K562 (cell line): ENCODE data around the gene ANO3.

Experiments used
- CTCF ChIP-seq, 3 experiments: IDR thresholded peaks in 2 of 3; conservative IDR thresholded peaks in 1 of 3; 2 replicates each; pipeline ENCODE4 v1.5.1; 2011 to 2012; ENCODE audit warnings: low read length in 3 of 3, mild to moderate bottlenecking in 3 of 3, control low read depth in 2 of 3, improper control_type of control experiment in 1 of 3, inconsistent platforms in 1 of 3, low read depth in 1 of 3, mixed read lengths in 1 of 3, moderate library complexity in 1 of 3; ENCODE audit not compliant: insufficient read depth in 2 of 3
- FOXP4 ChIP-seq: sonication (generic); formaldehyde crosslinking; IDR thresholded peaks from 2 replicates; pipeline ENCODE4 v1.8.0; 2022; ENCODE audit warnings: mild to moderate bottlenecking, missing genetic modification reagents, borderline replicate concordance
- MAFF ChIP-seq: IDR thresholded peaks from 2 replicates; pipeline ENCODE4 v1.6.1; 2012; ENCODE audit warnings: low read length, improper control_type of control experiment
- NFYB ChIP-seq: IDR thresholded peaks from 2 replicates; pipeline ENCODE4 v1.6.1; 2011; ENCODE audit warnings: mild to moderate bottlenecking, moderate library complexity; ENCODE audit not compliant: insufficient read length; ENCODE audit errors: extremely low read depth
- RFX5 ChIP-seq: IDR thresholded peaks from 2 replicates; pipeline ENCODE4 v1.6.1; 2011; ENCODE audit warnings: low read depth, mild to moderate bottlenecking, improper control_type of control experiment, low read length
- TEAD4 ChIP-seq, 2 experiments: sonication (generic) in 1 of 2; formaldehyde crosslinking in 1 of 2; IDR thresholded peaks; 2 replicates each; pipeline versions ENCODE4 v1.6.1 to v1.8.0; 2012 to 2022; ENCODE audit warnings: borderline replicate concordance in 1 of 2, inconsistent platforms in 1 of 2, low read length in 1 of 2, mild to moderate bottlenecking in 1 of 2, missing genetic modification reagents in 1 of 2
- ZNF140 ChIP-seq: fragments of 250-450 bp; sonication (Bioruptor Pico); IDR thresholded peaks from 2 replicates; pipeline ENCODE4 v1.8.0; 2021; ENCODE audit warnings: moderate library complexity, mild to moderate bottlenecking, inconsistent platforms

DNA sequence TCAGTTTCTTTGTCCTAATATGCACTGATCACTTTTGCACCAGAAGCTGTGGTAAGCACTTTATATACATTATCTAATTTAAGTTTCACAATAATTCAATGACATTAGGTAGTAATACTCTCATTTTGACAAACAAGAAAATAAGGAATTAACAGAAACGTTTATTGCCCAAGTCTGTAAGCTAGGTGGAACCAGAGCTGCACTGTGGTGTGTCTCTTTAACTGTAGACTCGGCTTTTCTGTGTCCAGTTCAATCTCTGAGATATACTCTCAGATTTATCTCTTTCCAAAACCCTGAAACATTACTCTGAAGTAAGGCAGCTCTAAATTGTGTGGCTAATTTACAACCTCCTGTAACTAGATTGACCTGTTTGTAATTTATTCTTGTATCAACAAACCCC lies 139.1 kb downstream of the ANO3 start:
- TF ChIP-seq TEAD4 (IDR thresholded peaks at IDR 0.05; ENCODE audit: low read length), result no peak
- TF ChIP-seq TEAD4 (CRISPR knock-in tag; IDR thresholded peaks at IDR 0.05; ENCODE audit: borderline replicate concordance), result no peak
- TF ChIP-seq NFYB, result no peak
- no peak for TF ChIP-seq ZNF140
- no peak for TF ChIP-seq CTCF (IDR thresholded peaks at IDR 0.05 in 2 of 3, conservative IDR thresholded peaks at IDR 0.05 in 1 of 3; ENCODE audit: insufficient read depth in 2 of 3, low read depth in 1 of 3, low read length in 3 of 3)
- no peak for TF ChIP-seq MAFF
- TF ChIP-seq FOXP4 (CRISPR knock-in tag), result no peak
- TF ChIP-seq RFX5, result no peak
